Measurements from ENCODE around the gene SORCS2.

Gene SORCS2

GRCh38 chr4:7223541-7223940, 31.2 kb downstream of the SORCS2 start:
- TF ChIP-seq CTCF (IDR thresholded peaks at IDR 0.05; ENCODE audit: low read depth, low read length), result no peak
- DNase-seq (ENCODE audit: extremely low read depth, low read depth), result no peak

- TF ChIP-seq CTCF (IDR thresholded peaks at IDR 0.05; ENCODE audit: low read depth, low read length), result no peak
- no peak for DNase-seq (ENCODE audit: extremely low read depth, low read depth)
Observed at GRCh38 chr4:7224001-7224400, 31.7 kb downstream of the SORCS2 start.

- no peak for TF ChIP-seq CTCF (IDR thresholded peaks at IDR 0.05; ENCODE audit: low read depth, low read length)
- DNase-seq (ENCODE audit: extremely low read depth, low read depth), result no peak
Observed at GRCh38 chr4:7224878-7225533, 32.7 kb downstream of the SORCS2 start.

GRCh38 chr4:7226439-7226838, 34.1 kb downstream of the SORCS2 start:
- no peak for DNase-seq (ENCODE audit: extremely low read depth, low read depth)
- TF ChIP-seq CTCF (IDR thresholded peaks at IDR 0.05; ENCODE audit: low read depth, low read length), result no peak

- no peak for TF ChIP-seq CTCF (IDR thresholded peaks at IDR 0.05; ENCODE audit: low read depth, low read length)
- DNase-seq (ENCODE audit: extremely low read depth, low read depth), result no peak
Observed at GRCh38 chr4:7227008-7227407, 34.7 kb downstream of the SORCS2 start.

GRCh38 chr4:7228734-7229133, 36.4 kb downstream of the SORCS2 start:
- no peak for DNase-seq (ENCODE audit: extremely low read depth, low read depth)
- no peak for TF ChIP-seq CTCF (IDR thresholded peaks at IDR 0.05; ENCODE audit: low read depth, low read length)

- no peak for TF ChIP-seq CTCF (IDR thresholded peaks at IDR 0.05; ENCODE audit: low read depth, low read length)
- DNase-seq (ENCODE audit: extremely low read depth, low read depth), result no peak
Observed at GRCh38 chr4:7232061-7232650, 39.8 kb downstream of the SORCS2 start.

Data from AG09319 (cell line).